T1000 (cell line): Measurements from ENCODE around the gene PRSS37.
"Not testable (repeated sequence)": the region's sequence is repeated elsewhere in the genome, so short reads cannot be mapped to it uniquely, and the experiment has no call there.

Source experiments
- DNase-seq: peaks from one replicate; lab custom pipeline; 2025; ENCODE audit warnings: mixed read lengths; lab: John Stamatoyannopoulos, UW

The PRSS37 gene

DNA sequence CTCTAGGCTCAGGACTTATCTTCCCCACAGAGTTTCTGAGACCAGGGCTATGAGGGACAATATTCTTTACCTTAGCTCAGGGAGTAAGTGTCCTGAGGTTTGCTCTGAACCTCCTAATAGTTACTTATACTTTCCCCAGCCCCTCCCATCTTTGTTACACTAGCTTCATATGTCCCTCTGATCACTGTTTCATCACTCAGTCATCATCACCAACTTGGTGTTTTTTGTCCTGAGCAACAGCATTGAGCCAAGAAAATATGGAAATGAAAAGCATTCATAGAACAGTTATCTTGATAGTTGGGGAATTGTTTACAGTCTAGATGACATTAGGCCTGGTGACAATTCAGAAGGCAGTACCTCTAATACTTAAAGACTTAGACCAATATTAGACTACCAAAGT lies at the start of gene PRSS37:
Gene PRSS37, minus strand, starts transcription at position 101 of the 400 bp plus-strand sequence. CDS start 436 bp downstream, outside the sequence.
- DNase-seq = no peak

DNA sequence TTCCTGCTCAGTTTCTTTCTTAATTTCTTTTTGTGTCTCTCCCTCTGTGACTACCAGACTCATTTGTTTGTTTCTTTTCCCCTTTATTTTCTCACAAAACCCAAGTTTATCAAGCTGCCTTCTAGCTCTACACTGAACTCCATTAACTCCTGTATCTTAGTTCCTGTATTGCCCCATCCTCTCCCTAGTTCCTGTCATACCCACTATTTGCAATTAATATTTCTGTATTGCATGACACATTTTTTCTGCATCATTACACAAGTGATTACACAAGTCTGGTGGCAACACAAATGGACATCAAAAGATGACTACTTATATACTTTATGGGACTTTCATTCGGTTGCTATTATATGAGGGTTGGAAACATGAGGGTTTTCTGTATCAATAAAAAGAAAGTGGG lies 48.0 kb upstream of the PRSS37 start:
- DNase-seq = no peak

DNA sequence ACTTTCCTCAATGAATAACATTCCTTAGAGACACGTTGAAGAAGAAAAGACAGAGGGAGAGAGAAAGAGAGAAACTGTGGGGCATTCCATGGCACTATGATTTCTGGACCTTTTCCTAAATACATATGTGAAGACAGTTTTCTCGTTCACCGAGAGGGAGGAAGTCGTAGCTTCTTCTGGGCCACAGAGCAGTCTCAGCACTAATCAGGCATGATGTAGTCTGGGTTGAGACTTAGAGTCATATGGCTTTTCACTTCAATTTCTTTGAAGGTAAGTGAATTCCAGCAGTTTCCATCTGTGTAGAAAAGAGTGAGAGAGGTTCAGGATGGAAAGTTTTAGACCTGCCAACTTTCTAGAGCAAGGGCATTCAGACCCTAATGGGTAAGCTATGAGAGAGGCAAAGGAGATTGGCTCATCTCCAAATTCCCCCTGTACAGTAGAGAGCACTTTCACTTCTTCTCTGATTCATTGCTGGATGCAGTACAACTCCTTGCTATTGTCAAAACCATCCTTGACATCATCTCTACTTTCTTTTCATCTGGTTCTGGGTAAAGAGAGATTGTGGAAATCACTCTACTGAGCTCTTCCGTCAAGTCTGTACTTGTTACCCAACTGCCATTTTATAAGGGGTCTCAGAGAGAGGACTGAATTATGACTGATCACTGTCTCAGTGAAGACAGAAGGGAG lies 43.4 kb upstream of the PRSS37 start:
- DNase-seq = no peak

DNA sequence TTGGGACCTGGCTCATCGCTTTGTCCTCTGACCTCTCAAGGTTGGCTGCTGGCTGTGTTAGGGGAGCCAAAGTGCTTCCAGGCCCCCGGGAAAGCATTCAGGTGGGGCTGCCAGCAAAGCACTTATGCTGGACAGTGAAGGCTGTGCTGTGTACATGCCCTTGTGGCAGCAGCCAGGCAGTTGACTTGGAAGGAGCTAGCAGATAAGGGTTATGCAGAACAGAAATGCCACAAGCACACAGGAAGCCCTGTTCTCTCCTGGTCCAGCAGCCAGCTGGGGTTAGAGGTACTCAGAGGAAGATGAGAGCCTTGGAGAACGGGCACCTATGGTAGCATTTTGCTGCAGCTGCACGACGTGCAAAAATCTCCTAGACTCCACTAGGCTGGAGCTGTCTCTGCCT lies 39.7 kb upstream of the PRSS37 start:
- no peak for DNase-seq

- no peak for DNase-seq
These were observed 36.1 kb upstream of the PRSS37 start for GRCh38 chr7:141877365-141877764.

- DNase-seq = no peak
These were observed 35.1 kb upstream of the PRSS37 start for GRCh38 chr7:141876371-141876770.

GRCh38 chr7:141875453-141875852 lies 34.2 kb upstream of the PRSS37 start:
- DNase-seq = no peak

DNA sequence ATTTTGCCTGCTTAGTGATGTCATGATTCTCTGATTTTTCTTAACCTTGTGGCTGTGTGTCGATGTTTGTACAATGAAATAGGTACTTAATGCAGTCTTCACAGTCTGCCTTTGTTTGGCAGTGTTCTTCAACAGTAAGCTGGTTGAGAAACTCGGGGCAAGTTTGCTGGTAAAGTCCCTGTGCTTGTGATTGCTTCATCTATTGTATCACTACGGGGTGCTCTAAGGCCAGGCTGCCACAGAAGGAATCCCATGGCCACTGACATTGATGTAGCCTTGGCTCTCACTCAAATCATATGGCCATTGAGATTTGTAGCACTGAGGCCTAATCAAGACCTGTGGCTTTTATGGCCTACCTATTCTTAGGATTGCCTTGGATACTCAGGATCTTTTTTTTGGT lies 33.5 kb upstream of the PRSS37 start:
- no peak for DNase-seq

- DNase-seq = no peak
These were observed 31.6 kb upstream of the PRSS37 start for GRCh38 chr7:141872931-141873330.

DNA sequence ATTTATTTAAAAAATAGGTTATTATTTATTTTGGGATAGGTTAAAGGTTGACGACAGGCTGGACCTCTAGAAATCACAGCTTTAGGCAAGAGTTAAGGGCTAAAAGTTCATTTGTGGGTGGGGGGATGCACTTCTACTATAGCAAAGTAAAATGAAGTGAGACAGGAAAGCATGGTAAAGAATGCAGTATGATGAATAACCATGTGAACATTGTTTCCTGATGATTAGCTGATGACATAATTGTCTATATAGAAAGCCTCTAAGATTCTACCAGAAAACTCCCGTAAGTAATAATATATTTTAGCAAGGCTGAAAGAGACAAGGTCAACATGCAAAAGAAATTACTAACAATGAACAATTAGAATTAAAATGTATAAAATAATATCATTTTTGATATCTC lies 25.7 kb upstream of the PRSS37 start:
- DNase-seq = no peak

DNA sequence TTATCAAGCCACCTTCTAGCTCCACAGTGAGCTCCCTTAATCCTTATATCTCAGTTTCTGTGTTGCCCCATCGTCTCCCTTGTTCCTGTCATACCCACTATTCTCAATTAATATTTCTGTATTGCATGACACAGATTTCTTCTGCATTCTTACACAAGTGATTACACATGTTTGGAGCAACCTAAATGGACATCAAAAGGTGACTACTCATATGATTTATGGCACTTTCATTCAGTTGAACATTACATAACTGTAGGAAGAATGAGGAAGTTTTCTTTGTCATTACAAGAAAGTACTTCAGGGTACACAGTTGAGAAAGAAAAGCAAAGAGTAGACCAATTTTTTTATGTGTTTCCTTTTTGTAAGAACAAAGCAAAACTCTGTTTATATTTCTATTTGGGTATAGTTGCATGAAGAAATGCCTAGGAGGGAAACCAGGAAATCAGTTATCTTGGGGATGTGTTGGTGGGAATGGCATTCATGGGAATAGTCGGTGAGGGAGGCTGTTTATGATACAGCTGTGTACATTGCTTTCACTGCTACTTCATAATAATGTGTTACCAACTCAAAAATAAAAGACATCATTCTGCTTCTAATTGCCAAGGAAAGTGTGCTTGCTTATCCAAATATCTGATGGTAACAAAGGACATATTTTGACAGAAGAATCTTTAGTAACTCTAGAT lies 23.6 kb upstream of the PRSS37 start:
- no peak for DNase-seq

DNA sequence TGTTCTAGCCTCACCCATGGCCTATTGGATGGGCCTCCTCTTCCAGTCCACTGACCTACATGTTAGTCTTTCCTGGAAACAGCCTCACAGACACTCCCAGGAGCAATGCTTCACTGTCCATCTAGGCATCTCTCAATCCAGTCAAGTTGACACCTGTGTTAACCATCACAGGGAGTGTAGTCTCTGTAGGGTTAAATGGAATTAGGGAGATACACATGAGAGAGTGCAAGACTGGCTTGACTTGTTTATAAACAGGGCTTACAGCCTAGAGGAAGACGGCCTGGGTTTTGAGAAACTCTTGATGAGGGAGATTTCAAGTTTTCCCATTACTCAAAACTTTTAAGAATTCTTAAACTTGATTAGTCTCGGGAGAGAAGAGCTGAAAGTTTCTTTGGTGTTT lies 18.9 kb upstream of the PRSS37 start:
- no peak for DNase-seq

DNA sequence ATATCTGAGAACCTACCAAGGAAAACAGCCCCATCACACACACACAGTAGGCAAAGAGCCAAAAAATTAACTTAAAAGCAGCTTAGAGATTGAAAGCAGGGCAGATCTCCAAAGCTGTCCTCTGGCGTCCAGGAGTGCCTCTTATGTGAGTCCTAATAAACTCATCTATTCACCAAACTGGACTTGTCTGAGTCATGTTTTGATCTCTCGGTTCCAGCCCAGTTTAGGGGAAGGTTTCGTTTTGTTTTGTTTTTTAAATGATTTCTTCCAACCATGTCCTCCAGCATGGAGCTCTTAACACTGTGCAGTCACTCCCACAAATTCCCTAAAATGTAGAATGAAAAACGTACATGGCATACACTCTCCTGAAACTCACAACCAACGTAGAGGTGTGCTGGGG lies 6.7 kb upstream of the PRSS37 start:
- DNase-seq = no peak

- no peak for DNase-seq
These were observed 3.0 kb upstream of the PRSS37 start for GRCh38 chr7:141844256-141844655.

DNA sequence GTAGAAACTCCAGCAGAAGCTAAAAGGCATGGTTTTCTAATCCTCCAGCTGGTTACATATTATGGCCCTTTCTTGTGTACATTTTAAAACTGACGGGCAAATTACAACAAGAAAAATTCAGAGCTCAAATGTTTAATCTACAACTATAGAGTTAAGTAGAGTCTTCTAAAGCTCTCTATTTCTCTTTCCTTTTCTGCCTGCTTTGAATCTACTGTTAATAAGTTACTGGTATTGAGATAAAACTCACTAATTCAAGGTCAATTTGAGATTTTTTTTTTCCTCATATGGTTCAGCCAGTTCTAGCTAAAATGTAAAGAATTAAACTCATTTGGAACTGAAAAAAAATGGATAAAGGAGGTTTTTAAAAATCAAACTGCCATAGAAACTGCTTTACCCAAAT lies 1.6 kb upstream of the PRSS37 start:
- no peak for DNase-seq

DNA sequence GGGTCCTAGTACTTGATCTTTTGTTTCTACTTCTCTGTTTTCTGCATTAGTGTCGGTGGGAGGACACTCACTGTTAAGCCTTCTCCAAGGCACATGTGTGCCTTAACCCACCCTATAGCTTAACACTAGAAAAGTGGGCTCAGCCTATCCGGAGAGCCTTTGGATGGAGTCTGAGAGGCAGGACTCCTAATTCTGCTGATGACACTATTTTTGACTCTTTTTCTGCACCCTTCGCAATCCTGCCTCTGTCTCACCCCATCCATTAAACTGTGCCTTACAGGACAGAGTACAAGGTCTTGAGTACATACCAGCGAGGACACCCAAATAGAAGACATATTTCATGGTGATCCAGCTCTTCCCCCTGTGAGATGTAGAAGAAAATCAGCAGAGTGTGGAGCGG lies 577 bp downstream of the PRSS37 start:
- DNase-seq = no peak

- DNase-seq = no peak
These were observed 2.0 kb downstream of the PRSS37 start for GRCh38 chr7:141839256-141839655.

- DNase-seq = no peak
These were observed 2.7 kb downstream of the PRSS37 start for GRCh38 chr7:141838581-141838980.

DNA sequence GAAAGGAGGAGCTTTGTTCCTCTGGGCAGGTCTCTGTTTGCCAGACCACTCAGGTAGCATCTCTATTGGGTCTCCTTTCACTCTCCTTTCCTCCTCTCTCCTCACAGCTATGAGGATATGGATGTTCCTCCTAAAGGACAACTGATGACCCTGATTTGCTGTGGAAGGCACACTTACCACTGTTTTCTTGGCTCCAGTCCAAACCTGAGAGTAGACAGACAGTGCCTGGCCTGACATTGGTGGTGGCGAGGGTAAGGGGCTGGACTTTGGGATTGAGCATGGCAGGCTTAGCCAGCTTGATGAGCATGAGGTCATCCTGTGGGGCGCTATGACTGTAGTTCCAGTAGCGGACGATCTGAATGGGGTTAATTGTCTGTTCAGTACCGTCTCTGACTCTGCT lies 3.6 kb downstream of the PRSS37 start:
- no peak for DNase-seq

DNA sequence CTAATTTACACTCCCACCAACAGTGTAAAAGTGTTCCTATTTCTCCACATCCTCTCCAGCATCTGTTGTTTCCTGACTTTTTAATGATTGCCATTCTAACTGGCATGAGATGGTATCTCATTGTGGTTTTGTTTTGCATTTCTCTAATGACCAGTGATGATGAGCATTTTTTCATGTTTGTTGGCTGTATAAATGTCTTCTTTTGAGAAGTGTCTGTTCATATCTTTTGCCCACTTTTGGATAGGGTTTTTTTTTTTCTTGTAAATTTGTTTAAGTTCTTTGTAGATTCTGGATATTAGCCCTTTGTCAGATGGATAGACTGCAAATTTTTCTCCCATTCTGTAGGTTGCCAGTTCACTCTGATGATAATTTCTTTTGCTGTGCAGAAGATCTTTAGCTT lies 18.9 kb downstream of the PRSS37 start:
- not testable (repeated sequence) for DNase-seq

GRCh38 chr7:141820067-141820466 lies 21.2 kb downstream of the PRSS37 start:
- no peak for DNase-seq

DNA sequence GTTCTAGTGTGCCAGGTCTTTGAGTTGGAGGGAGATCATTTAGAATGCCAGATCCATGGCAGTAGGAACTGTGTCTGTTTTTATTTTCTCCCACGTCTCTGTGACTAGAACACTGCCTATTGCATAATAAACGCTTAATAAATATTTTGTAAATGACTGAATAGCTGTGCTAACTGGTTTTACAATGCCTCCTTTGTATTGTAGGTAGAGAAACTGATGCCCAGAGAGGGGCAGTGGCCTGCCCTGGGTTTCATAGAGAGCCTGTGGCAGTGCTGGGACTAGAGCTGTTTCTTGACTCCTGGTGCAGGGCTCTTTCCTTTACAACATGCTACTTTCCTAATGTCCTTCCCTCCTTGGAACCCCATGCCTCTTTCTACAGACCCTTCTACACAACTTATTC lies 48.8 kb downstream of the PRSS37 start:
- no peak for DNase-seq

DNA sequence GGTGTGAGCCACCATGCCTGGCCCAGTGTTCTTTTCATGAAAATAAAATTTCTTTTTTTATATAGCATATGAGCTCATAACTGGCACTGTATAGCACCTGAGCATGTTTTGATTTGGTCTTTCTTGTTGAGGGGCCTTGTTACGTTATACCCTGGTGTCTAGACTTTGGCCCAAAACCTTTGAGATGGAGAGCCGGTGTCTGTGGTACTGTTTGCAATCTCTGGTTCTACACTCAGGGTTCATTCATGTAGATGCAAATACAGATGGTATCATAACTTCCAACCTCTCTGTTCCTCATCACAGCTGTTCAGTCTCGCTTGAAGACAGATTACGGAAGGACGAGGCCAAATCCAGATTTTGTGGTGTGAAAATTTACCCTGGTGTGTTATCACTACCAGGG lies 51.4 kb downstream of the PRSS37 start, which contains the start of gene TAS2R5:
Gene TAS2R5, plus strand, starts transcription at position 301 of the 400 bp plus-strand sequence. CDS start 145 bp downstream, outside the sequence.
- DNase-seq = no peak

- DNase-seq = no peak
These were observed 53.0 kb downstream of the PRSS37 start for GRCh38 chr7:141788296-141788695.
